HepG2 (cell line): ENCODE data around the gene UMOD. TPM values are rescaled to one million over a fixed set of nuclear protein-coding genes. Genes with fewer than 3 reads are reported as not detected.

Source experiments
- ARID2 ChIP-seq: sonication (generic); formaldehyde crosslinking; IDR thresholded peaks from 2 replicates; pipeline ENCODE4 v1.8.1; 2022; ENCODE audit warnings: mild to moderate bottlenecking, missing genetic modification reagents, borderline replicate concordance
- CBX5 ChIP-seq: sonication (generic); formaldehyde crosslinking; IDR thresholded peaks from 2 replicates; pipeline ENCODE4 v1.4.0; 2020; ENCODE audit warnings: missing genetic modification reagents, borderline replicate concordance
- HIC2 ChIP-seq: sonication (generic); formaldehyde crosslinking; IDR thresholded peaks from 2 replicates; pipeline ENCODE4 v1.9.0; 2022; ENCODE audit warnings: low read depth, missing genetic modification reagents
- HMGXB4 ChIP-seq, 2 experiments: sonication (generic) in 1 of 2; formaldehyde crosslinking in 1 of 2; IDR thresholded peaks; 2 replicates each; pipeline versions ENCODE4 v1.4.0 to v1.6.1; 2018 to 2020; ENCODE audit warnings: missing genetic modification reagents in 2 of 2, borderline replicate concordance in 1 of 2, low read depth in 1 of 2, mild to moderate bottlenecking in 1 of 2, missing biosample characterization in 1 of 2
- HNRNPK ChIP-seq: fragments of 200-400 bp; formaldehyde crosslinking; IDR thresholded peaks from 2 replicates; pipeline ENCODE4 v1.6.1; 2018; ENCODE audit warnings: low read length, low read depth, moderate library complexity, mild to moderate bottlenecking; ENCODE audit not compliant: poor library complexity, severe bottlenecking
- KDM3A ChIP-seq: IDR thresholded peaks from 2 replicates; pipeline ENCODE4 v1.6.1; 2018; ENCODE audit warnings: low read depth, missing compliant biosample characterization
- KDM5A ChIP-seq: fragments of 200-600 bp; sonication (generic); IDR thresholded peaks from 2 replicates; pipeline ENCODE4 v1.7.0; 2018; ENCODE audit warnings: antibody characterized with exemption, mild to moderate bottlenecking, low read length, borderline replicate concordance
- NFE2L1 ChIP-seq: sonication (generic); formaldehyde crosslinking; IDR thresholded peaks from 2 replicates; pipeline ENCODE4 v1.4.0; 2020; ENCODE audit warnings: missing genetic modification reagents, mild to moderate bottlenecking, borderline replicate concordance
- NRL ChIP-seq: sonication (generic); formaldehyde crosslinking; IDR thresholded peaks from 2 replicates; pipeline ENCODE4 v1.5.0; 2020; ENCODE audit warnings: missing genetic modification reagents, mild to moderate bottlenecking, moderate library complexity, borderline replicate concordance
- PHF8 ChIP-seq: sonication (generic); formaldehyde crosslinking; IDR thresholded peaks from 2 replicates; pipeline ENCODE4 v1.5.0; 2020; ENCODE audit warnings: missing genetic modification reagents
- PTBP1 ChIP-seq: fragments of 200-400 bp; formaldehyde crosslinking; IDR thresholded peaks from 2 replicates; pipeline ENCODE4 v1.6.1; 2018; ENCODE audit warnings: low read length, low read depth; ENCODE audit not compliant: poor library complexity, severe bottlenecking
- RARG ChIP-seq: sonication (generic); formaldehyde crosslinking; IDR thresholded peaks from 2 replicates; pipeline ENCODE4 v1.4.0; 2020; ENCODE audit warnings: low read depth, mild to moderate bottlenecking, missing genetic modification reagents
- RFX5 ChIP-seq: IDR thresholded peaks from 2 replicates; pipeline ENCODE4 v1.6.1; 2011; ENCODE audit warnings: low read depth, low read length, improper control_type of control experiment
- RORA ChIP-seq: sonication (generic); formaldehyde crosslinking; IDR thresholded peaks from 2 replicates; pipeline ENCODE4 v1.5.0; 2020; ENCODE audit warnings: mild to moderate bottlenecking, missing genetic modification reagents, moderate library complexity
- RXRA ChIP-seq: sonication (generic); formaldehyde crosslinking; IDR thresholded peaks from 2 replicates; pipeline ENCODE4 v1.5.1; 2020; ENCODE audit warnings: missing genetic modification reagents
- SP140L ChIP-seq: sonication (generic); formaldehyde crosslinking; IDR thresholded peaks from 2 replicates; pipeline ENCODE4 v1.4.0; 2020; ENCODE audit warnings: missing genetic modification reagents, borderline replicate concordance
- SRSF4 ChIP-seq: fragments of 200-400 bp; formaldehyde crosslinking; IDR thresholded peaks from one replicate; pipeline ENCODE4 v1.6.1; 2018; ENCODE audit warnings: mild to moderate bottlenecking, low read depth, low read length, moderate library complexity; ENCODE audit not compliant: poor library complexity, severe bottlenecking
- STAG1 ChIP-seq: sonication (generic); formaldehyde crosslinking; IDR thresholded peaks from 2 replicates; pipeline ENCODE4 v1.4.0; 2020; ENCODE audit warnings: missing genetic modification reagents
- TOE1 ChIP-seq: sonication (generic); formaldehyde crosslinking; IDR thresholded peaks from 2 replicates; pipeline ENCODE4 v1.4.0; 2020; ENCODE audit warnings: mild to moderate bottlenecking, missing genetic modification reagents
- ZBTB8A ChIP-seq: sonication (generic); formaldehyde crosslinking; IDR thresholded peaks from 2 replicates; pipeline ENCODE4 v1.4.0; 2020; ENCODE audit warnings: mild to moderate bottlenecking, low read depth, missing genetic modification reagents, borderline replicate concordance
- ZFP36 ChIP-seq: fragments of 150-350 bp; IDR thresholded peaks from 2 replicates; pipeline ENCODE4 v1.6.1; 2018; ENCODE audit warnings: borderline replicate concordance, low read length, low read depth; ENCODE audit not compliant: partially characterized antibody
- ZFP36L1 ChIP-seq: sonication (generic); formaldehyde crosslinking; IDR thresholded peaks from 2 replicates; pipeline ENCODE4 v1.8.0; 2022; ENCODE audit warnings: mild to moderate bottlenecking, missing genetic modification reagents, moderate library complexity
- ZNF180 ChIP-seq: sonication (generic); formaldehyde crosslinking; IDR thresholded peaks from 2 replicates; pipeline ENCODE4 v1.4.0; 2020; ENCODE audit warnings: low read depth, missing genetic modification reagents, borderline replicate concordance
- ZNF446 ChIP-seq: sonication (generic); formaldehyde crosslinking; IDR thresholded peaks from 2 replicates; pipeline ENCODE4 v1.5.0; 2020; ENCODE audit warnings: mild to moderate bottlenecking, missing genetic modification reagents
- ZNF569 ChIP-seq: sonication (generic); formaldehyde crosslinking; IDR thresholded peaks from 2 replicates; pipeline ENCODE4 v1.5.0; 2020; ENCODE audit warnings: mild to moderate bottlenecking, missing genetic modification reagents, moderate library complexity, borderline replicate concordance
- ZNF616 ChIP-seq: sonication (generic); formaldehyde crosslinking; IDR thresholded peaks from 2 replicates; pipeline ENCODE4 v1.5.0; 2020; ENCODE audit warnings: low read depth, mild to moderate bottlenecking, missing genetic modification reagents
- ZNF83 ChIP-seq: sonication (generic); formaldehyde crosslinking; IDR thresholded peaks from 2 replicates; pipeline ENCODE4 v1.4.0; 2020; ENCODE audit warnings: missing genetic modification reagents, mild to moderate bottlenecking, borderline replicate concordance
- polyA plus RNA-seq, 8 experiments: library from polyadenylated mRNA; depleted of rRNA in 3 of 8; stranded (reverse) in 7 of 8; unstranded in 1 of 8; fragments of >200 nt; fragmentation: Illumina TruSeq in 4 of 8; extraction: Trizol in 4 of 8; gene quantifications; 2 replicates each; pipeline versions ENCODE4 v1.2.1 to v1.2.3, GENCODE V29; 2011 to 2016; ENCODE audit warnings: low read depth in 4 of 8, missing spikeins in 1 of 8, mixed read lengths in 1 of 8; ENCODE audit not compliant: insufficient read depth in 1 of 8
- total RNA-seq, 5 experiments: library from RNA; depleted of rRNA; stranded (reverse); fragments of >200 nt; fragmentation: Illumina TruSeq; extraction: Trizol; gene quantifications; 2 replicates each; pipeline ENCODE4 v1.2.3, GENCODE V29; 2016; ENCODE audit warnings: low read depth in 1 of 5

UMOD gene
- total and polyA plus RNA-seq, 2 of the 13 experiments (the other 11 are each of a cell fraction or from before 2014, with no cell fraction given) = not detected

- TF ChIP-seq RORA = no peak
- peak; percentile 53; the same call in 1 of the 2 replicates for TF ChIP-seq KDM3A
- no peak for TF ChIP-seq TOE1 (CRISPR knock-in tag)
- TF ChIP-seq HMGXB4 (CRISPR knock-in tag; IDR thresholded peaks at IDR 0.05; ENCODE audit: borderline replicate concordance in 1 of 2, low read depth in 1 of 2) = peak in 1 of 2 experiments; percentile 44; a peak in 1 of 4 replicates
- 0 out of 2 replicates have a peak, but pooled peaks have one; percentile 51 for TF ChIP-seq NFE2L1 (CRISPR knock-in tag)
- TF ChIP-seq CBX5 (CRISPR knock-in tag) = peak; percentile 38; the same call in 1 of the 2 replicates
- TF ChIP-seq ZNF446 (CRISPR knock-in tag) = 0 out of 2 replicates have a peak, but pooled peaks have one; percentile 46
- no peak for TF ChIP-seq RFX5
- peak; percentile 57; the same call in 1 of the 2 replicates for TF ChIP-seq RXRA (CRISPR knock-in tag)
- TF ChIP-seq KDM5A = no peak
- no peak for TF ChIP-seq PTBP1
- TF ChIP-seq ZNF83 = peak; percentile 58; the same call in 1 of the 2 replicates
- TF ChIP-seq STAG1 (CRISPR knock-in tag) = no peak; the same call in 1 of the 2 replicates
- no peak for TF ChIP-seq ZFP36
- no peak for TF ChIP-seq ZBTB8A (CRISPR knock-in tag)
- TF ChIP-seq ARID2 = no peak
- no peak for TF ChIP-seq ZNF569 (CRISPR knock-in tag)
- TF ChIP-seq RARG = no peak
- TF ChIP-seq PHF8 (CRISPR knock-in tag) = peak; percentile 34; the same call in 1 of the 2 replicates
- no peak for TF ChIP-seq HIC2 (CRISPR knock-in tag)
- peak; percentile 74; the same call in 1 of the 2 replicates for TF ChIP-seq NRL (CRISPR knock-in tag)
- TF ChIP-seq ZFP36L1 (CRISPR knock-in tag) = no peak
- no peak for TF ChIP-seq SRSF4
- no peak for TF ChIP-seq HNRNPK
- TF ChIP-seq ZNF180 (CRISPR knock-in tag) = no peak
- no peak for TF ChIP-seq SP140L
- TF ChIP-seq ZNF616 (CRISPR knock-in tag) = no peak
These were observed 49.0 kb upstream of the UMOD start (continued) for GRCh38 chr16:20401475-20402016.
